GM12872 (cell line): ENCODE results near the gene KAZN.

Experiments
- CTCF ChIP-seq: IDR thresholded peaks from 3 replicates; pipeline ENCODE4 v1.5.1; 2011; ENCODE audit warnings: low read depth, mild to moderate bottlenecking, low read length, moderate library complexity; ENCODE audit not compliant: insufficient read depth

KAZN gene

DNA sequence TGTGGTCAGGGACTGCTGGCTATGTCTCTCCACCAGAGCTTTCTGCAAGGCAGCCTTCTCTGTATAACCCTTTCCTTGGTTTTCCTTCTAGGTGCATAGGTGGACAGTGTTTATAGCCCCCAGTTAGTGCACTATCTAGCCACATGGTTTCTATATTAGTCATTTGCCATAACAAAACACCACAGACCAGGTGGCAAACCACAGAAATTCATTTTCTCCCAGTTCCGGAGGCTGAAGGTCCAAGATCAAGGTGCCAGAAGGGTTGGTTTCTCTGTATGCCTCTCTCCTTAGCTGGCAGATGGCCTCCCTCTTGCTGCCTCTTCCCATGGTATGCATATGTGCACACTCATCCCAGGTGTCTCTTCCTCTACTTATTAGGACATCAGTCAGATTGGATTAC, 106.4 kb downstream of the KAZN start:
- TF ChIP-seq CTCF, result no peak

- no peak for TF ChIP-seq CTCF
Measured at GRCh38 chr1:14705824-14706223, 107.3 kb downstream of the KAZN start.

DNA sequence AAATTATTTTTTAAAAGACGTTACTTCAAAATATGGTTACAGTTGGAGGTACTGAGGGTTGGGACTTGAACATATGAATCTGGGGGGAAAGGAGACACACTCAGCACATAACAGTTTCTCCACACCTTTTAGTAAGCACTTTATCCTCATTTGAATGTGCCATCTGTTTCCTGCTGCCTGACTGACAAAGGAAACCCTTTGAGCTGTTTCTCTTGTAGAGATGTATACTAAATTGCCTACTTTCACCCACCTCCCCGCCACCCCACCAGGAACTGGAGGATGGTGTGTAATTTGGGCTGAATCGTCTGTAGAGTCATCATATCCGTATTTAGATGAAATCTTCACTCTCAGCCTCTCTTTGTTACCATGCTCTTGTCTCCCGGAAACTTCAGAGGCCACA, 108.1 kb downstream of the KAZN start:
- TF ChIP-seq CTCF, result no peak

DNA sequence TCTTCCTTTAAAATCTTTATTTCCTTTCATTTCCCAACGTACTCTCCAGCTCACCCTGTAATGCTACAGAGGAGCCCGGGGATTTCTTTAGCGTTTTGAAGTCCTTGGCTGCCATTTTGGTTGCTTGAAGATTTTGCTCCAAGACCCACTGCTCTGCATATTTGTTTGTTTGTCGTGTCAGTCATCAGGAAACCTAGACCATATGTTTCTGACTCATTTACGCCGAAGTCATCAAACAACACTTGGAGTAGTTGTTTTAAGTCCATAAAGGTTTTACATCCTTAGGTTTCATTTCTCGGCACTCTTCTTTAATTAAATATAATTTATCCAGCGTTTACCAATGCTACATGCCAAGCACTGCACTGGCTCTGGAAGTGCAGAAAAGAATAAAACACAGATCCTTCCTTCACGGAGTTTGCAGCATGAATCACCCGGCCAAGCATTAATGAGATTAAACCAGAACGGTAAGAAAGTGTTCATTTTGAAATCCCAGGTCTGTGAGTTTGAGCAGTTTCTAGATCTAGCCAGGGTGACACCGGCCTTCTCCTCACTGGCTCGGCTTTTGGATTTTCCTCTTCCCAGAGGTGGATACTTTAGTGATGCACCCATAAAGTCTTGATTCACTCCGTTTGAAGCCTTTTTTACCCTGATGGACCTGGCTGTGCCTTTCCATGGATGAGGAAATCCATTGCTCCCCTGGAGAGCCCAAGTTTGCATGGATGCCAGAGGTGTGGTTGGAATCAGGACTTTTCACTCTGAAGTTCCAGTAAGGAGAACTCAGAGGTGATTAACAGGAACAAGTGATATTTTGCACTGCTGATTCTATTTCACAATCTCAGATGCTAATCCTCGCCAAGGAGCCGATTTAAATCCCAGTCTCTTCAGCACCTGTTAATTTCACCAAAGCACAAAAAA, 109.3 kb downstream of the KAZN start:
- TF ChIP-seq CTCF, result no peak

DNA sequence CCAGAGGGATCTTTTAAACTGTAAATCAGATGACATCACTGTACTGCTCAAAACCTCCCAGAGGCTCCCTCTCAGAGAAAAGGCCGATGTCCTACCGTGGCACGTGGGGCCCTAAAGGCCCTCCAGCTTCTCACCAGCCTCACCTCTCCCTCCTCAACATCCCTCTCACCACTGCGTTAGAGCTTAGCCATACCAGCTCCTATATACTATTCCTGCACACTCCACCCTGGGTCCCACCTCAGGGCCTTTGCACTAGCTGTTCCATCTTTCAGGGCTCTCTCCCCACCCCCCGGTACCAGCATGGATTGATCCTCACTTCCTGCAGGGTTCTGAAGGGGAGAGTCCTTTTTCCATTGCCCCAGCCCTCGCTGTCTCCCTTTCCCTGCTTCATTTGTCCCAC, 111.8 kb downstream of the KAZN start:
- TF ChIP-seq CTCF, result no peak

- no peak for TF ChIP-seq CTCF
Measured at GRCh38 chr1:14712136-14712535, 113.7 kb downstream of the KAZN start.

- TF ChIP-seq CTCF, result no peak
Measured at GRCh38 chr1:14713077-14713476, 114.6 kb downstream of the KAZN start.
